Adrenal gland (tissue), 12 donors: Measurements from ENCODE around the gene UBA3. TPM values are rescaled to one million over a fixed set of nuclear protein-coding genes. Genes with fewer than 3 reads are reported as not detected.

ENCODE experiments used
- DNase-seq, 7 donors: peaks; one replicate each; pipeline ENCODE4 v3.0.0-alpha.2; 2019 to 2020
- H3K27ac ChIP-seq, 5 donors: fragments of 200-600 bp; sonication (generic) in 4 of 5; 1 replicate in 3 of 5; 2 replicates in 2 of 5; pipeline versions ENCODE4 v1.5.1 to v1.8.0; 2016 to 2020; ENCODE audit warnings: mild to moderate bottlenecking in 1 of 5
- H3K27me3 ChIP-seq: fragments of 200-600 bp; 2 replicates; pipeline ENCODE4 v1.8.0; 2021
- H3K36me3 ChIP-seq, 2 donors: fragments of 200-600 bp; replicated peaks in 1 of 2; 1 replicate in 1 of 2; 2 replicates in 1 of 2; pipeline versions ENCODE4 v1.5.1 to v1.8.0; 2018 to 2022
- H3K4me1 ChIP-seq, 2 donors: fragments of 200-600 bp; replicated peaks in 1 of 2; 1 replicate in 1 of 2; 2 replicates in 1 of 2; pipeline versions ENCODE4 v1.5.1 to v1.8.0; 2018 to 2021
- H3K4me3 ChIP-seq, 4 donors: fragments of 200-600 bp; sonication (generic) in 3 of 4; one replicate each; pipeline ENCODE4 v1.5.1; 2016 to 2018
- H3K9me3 ChIP-seq, 3 donors: fragments of 200-600 bp; sonication (generic) in 1 of 3; replicated peaks in 1 of 3; 1 replicate in 2 of 3; 2 replicates in 1 of 3; pipeline versions ENCODE4 v1.5.1 to v1.8.0; 2016 to 2021
- POLR2A ChIP-seq, 2 donors: fragments of 450-650 bp; IDR thresholded peaks; one replicate each; pipeline ENCODE4 v1.6.1; 2017; ENCODE audit warnings: antibody characterized with exemption in 2 of 2, mild to moderate bottlenecking in 2 of 2, moderate library complexity in 1 of 2
- WGBS, 4 donors: extraction: QIAGEN DNeasy Blood & Tissue Kit in 2 of 4; methylation state at CpG; one replicate each; pipeline versions ENCODE4 v1.1.5 to v1.1.7; 2013 to 2017; 5-methylcytosine and 5-hydroxymethylcytosine counted together
- intact Hi-C, 2 donors: fragments of 100-400 bp; cut with DNase I; formaldehyde crosslinking; loops; one replicate each; pipeline versions ENCODE4 v1.14.1 to v1.15.0; 2022 to 2023
- polyA plus RNA-seq, 3 donors: library from polyadenylated mRNA; stranded (reverse); fragments of 200-250 nt in 2 of 3; fragments of 350-450 nt in 1 of 3; fragmentation: Illumina TruSeq in 1 of 3; extraction: RNeasy Lipid Tissue Mini Kit (QIAGEN cat#74804) in 1 of 3; gene quantifications; one replicate each; pipeline ENCODE4 v1.2.3, GENCODE V29; 2013 to 2014
- total RNA-seq, 9 donors: library from RNA; depleted of rRNA in 4 of 9; stranded (reverse); fragments of >200 nt in 4 of 9; fragments of 120-200 nt in 1 of 9; fragmentation: NEBNext Ultra II Directional in 1 of 9; extraction: Animal tissue kit (Norgen Biotek cat#: 25700) in 1 of 9; gene quantifications; one replicate each; pipeline versions ENCODE4 v1.1.0 to v1.2.4, GENCODE V29; 2013 to 2023
- TF ChIP-seq, protein P1 (sequence below), 6 experiments: fragments of 450-650 bp in 4 of 6; fragments of 200-600 bp in 2 of 6; sonication (generic) in 1 of 6; IDR thresholded peaks; 1 replicate in 5 of 6; 2 replicates in 1 of 6; pipeline versions ENCODE4 v1.5.1 to v1.8.0; 2016 to 2021; ENCODE audit warnings: antibody characterized with exemption in 6 of 6, mild to moderate bottlenecking in 2 of 6, moderate library complexity in 1 of 6
- donor health status: healthy with polysubstance abuse.
- donor health status: Bipolar disorder and iron deficiency.
- donor health status: DM: yes; HTN: yes; CAD: no.
- donor health status: DM: no; HTN: no; CAD: no.
- donor health status: DM: no; HTN: no; CAD: no.
- donor health status: DM: yes; HTN: yes; CAD: no.

UBA3 gene
- total and polyA plus RNA-seq, 12 donors = 31.8 to 85.7 (median 61.5) TPM

DNA sequence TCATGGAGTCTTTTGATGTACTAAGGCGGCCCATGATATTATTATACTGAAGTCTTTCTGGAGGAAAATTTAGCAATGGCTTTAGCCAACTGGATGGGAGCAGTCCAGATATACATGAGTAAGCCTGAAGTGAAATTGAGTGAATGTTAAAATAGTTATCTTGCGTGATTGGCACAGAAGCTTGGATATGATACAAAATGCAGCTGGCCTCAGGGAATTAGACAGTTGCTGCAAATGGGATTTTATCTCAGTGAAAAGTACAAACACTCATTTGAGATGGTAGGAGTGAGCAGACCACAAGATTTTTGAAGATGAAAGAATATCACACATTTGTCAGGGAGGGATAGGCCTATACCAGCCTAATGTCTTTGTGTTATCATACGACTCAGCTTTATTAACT is 33.4 kb upstream of the UBA3 start:
- no peaks in the 10 kb centered on the region for H3K9me3 ChIP-seq
- H3K27me3 ChIP-seq = no peaks in the 10 kb centered on the region
- intact Hi-C loops = no loop called here
- no peak overlapping the region for H3K27ac ChIP-seq
- H3K36me3 ChIP-seq = no peaks in the 10 kb centered on the region
- DNase-seq = no peak
- TF ChIP-seq POLR2A (IDR thresholded peaks at IDR 0.05) = no peak
- TF ChIP-seq, protein P1, sequence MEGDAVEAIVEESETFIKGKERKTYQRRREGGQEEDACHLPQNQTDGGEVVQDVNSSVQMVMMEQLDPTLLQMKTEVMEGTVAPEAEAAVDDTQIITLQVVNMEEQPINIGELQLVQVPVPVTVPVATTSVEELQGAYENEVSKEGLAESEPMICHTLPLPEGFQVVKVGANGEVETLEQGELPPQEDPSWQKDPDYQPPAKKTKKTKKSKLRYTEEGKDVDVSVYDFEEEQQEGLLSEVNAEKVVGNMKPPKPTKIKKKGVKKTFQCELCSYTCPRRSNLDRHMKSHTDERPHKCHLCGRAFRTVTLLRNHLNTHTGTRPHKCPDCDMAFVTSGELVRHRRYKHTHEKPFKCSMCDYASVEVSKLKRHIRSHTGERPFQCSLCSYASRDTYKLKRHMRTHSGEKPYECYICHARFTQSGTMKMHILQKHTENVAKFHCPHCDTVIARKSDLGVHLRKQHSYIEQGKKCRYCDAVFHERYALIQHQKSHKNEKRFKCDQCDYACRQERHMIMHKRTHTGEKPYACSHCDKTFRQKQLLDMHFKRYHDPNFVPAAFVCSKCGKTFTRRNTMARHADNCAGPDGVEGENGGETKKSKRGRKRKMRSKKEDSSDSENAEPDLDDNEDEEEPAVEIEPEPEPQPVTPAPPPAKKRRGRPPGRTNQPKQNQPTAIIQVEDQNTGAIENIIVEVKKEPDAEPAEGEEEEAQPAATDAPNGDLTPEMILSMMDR (IDR thresholded peaks at IDR 0.05) = no peak
- H3K4me3 ChIP-seq = no peak overlapping the region
- 76 to 88% (median 82%) methylated on average over 3 of the region's 3 CpGs for WGBS, 4 donors
- no peaks in the 10 kb centered on the region for H3K4me1 ChIP-seq

DNA sequence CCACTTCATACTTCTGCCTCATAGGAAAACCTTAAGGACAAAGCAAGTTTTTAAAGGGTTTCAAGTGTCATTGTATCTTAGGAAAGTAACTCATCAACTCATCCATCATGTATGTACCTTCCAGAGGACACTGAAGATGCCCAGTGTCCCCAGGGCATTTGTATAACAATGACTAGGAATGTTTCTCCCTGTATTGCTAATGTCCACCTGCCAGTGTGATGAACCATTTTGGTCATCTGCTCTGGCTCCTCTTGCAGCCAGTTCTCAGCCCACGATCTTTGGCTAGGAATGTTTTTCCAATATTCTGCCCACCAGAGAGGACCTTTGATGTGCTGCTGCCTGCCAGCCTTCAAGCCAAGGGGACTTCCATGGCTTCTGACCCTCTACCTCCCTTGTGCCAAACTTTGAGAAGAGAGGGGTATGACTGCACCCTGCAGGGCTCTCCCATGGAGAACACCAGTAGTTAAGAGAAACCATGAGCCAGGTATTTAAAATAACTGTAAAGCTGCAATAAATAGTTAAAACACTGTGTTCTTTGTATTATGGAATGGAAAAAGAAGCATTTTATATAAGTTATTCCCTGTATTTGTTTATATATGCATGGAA is 30.9 kb upstream of the UBA3 start:
- H3K9me3 ChIP-seq = no peaks in the 10 kb centered on the region
- H3K27me3 ChIP-seq = no peaks in the 10 kb centered on the region
- no peaks in the 10 kb centered on the region for H3K4me1 ChIP-seq
- no peak overlapping the region for H3K27ac ChIP-seq
- 57 to 80% (median 67%) methylated on average over 1 of the region's 1 CpG for WGBS, 4 donors
- intact Hi-C loops = no loop called here
- no peak overlapping the region for H3K4me3 ChIP-seq
- peaks cover 0 to under 1% of the 10 kb centered on the region in 2 donors for H3K36me3 ChIP-seq
- DNase-seq = no peak
- no peak for TF ChIP-seq POLR2A (IDR thresholded peaks at IDR 0.05)
- TF ChIP-seq, protein P1 (IDR thresholded peaks at IDR 0.05) = no peak

DNA sequence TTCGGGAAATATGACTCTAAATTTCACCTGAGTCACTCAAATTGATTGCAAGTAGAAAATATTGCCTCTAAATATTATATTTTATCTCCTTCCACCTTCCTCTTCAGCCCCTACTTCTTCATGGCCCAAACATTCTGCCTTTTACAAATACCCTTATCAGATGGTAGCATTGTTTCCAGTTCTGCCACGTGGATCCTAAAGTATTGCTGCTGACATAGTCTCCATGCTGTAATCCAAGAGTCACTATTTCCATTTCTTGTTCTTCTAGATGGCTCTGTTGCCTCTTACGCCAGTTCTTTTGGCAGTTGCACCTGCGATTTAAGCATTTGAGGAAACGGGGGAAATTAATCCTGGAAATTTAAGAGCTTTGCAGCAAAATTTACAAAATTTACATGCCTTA is 28.6 kb upstream of the UBA3 start:
- no peak for TF ChIP-seq POLR2A (IDR thresholded peaks at IDR 0.05)
- TF ChIP-seq, protein P1 (IDR thresholded peaks at IDR 0.05) = no peak
- no peak overlapping the region for H3K4me3 ChIP-seq
- H3K27ac ChIP-seq = no peak overlapping the region
- H3K9me3 ChIP-seq = no peaks in the 10 kb centered on the region
- 79 to 89% (median 83%) methylated on average over 5 of the region's 5 CpGs for WGBS, 4 donors
- intact Hi-C loops = no loop called here
- no peaks in the 10 kb centered on the region for H3K27me3 ChIP-seq
- no peak for DNase-seq
- peaks cover 0 to 12% of the 10 kb centered on the region in 2 donors for H3K4me1 ChIP-seq
- H3K36me3 ChIP-seq = peaks cover 0 to 20% of the 10 kb centered on the region in 2 donors

DNA sequence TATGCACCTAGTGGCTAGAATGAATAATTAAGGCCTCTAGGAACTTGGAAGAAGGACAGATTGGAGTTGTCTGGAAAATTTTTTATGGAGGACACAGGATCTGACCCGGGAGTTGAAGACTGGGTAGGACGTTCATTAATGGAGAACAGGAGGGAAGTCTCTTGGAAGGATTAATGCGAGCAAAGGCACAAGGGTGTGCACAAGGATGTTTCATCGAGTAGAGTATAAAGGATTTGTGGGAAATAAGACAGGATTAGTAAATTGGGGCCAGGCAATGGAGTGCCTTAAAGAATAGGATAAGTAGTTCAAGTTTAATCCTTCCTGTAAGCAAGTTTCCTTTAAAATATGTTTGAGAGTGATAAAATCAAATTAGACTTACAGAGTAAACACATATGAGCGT is 27.7 kb upstream of the UBA3 start:
- Histone ChIP-seq H3K9me3 (no peaks in the 10 kb centered on the region), H3K4me3 (no peak overlapping the region), H3K27ac (no peak overlapping the region), H3K27me3 (no peaks in the 10 kb centered on the region), H3K36me3 (peaks cover 0 to 29% of the 10 kb centered on the region in 2 donors), H3K4me1 (peaks cover 0 to 12% of the 10 kb centered on the region in 2 donors)
- TF ChIP-seq POLR2A (IDR thresholded peaks at IDR 0.05) = no peak
- TF ChIP-seq, protein P1 (IDR thresholded peaks at IDR 0.05) = no peak
- 82 to 91% (median 86%) methylated on average over 5 of the region's 5 CpGs for WGBS, 4 donors
- intact Hi-C loops = no loop called here
- DNase-seq = no peak
